Smooth muscle cell (in vitro differentiated cells): ENCODE measurements around the gene OBSCN. TPM values are rescaled to one million over a fixed set of nuclear protein-coding genes. Genes with fewer than 3 reads are reported as not detected.

ENCODE experiments used
- DNase-seq: peaks from one replicate; lab custom pipeline; 2025; ENCODE audit not compliant: unreplicated experiment; lab: John Stamatoyannopoulos, UW
- H2AFZ ChIP-seq: fragments of 200-600 bp; sonication (generic); 2 replicates; pipeline ENCODE4 v1.6.0; 2016; ENCODE audit warnings: antibody characterized with exemption, low read depth, mild to moderate bottlenecking
- H3F3A ChIP-seq: fragments of 200-600 bp; sonication (generic); 2 replicates; pipeline ENCODE4 v1.6.0; 2017; ENCODE audit warnings: antibody characterized with exemption, low read depth
- H3K27ac ChIP-seq: fragments of 200-600 bp; sonication (generic); 2 replicates; pipeline ENCODE4 v1.5.1; 2016; ENCODE audit warnings: low read depth, mild to moderate bottlenecking
- H3K27me3 ChIP-seq: fragments of 200-600 bp; sonication (generic); 2 replicates; pipeline ENCODE4 v1.6.1; 2016; ENCODE audit warnings: low read depth, mild to moderate bottlenecking
- H3K36me3 ChIP-seq: fragments of 200-600 bp; sonication (generic); 2 replicates; pipeline ENCODE4 v1.5.1; 2016; ENCODE audit warnings: low read depth
- H3K4me1 ChIP-seq: fragments of 200-600 bp; sonication (generic); 2 replicates; pipeline ENCODE4 v1.5.1; 2016; ENCODE audit warnings: low read depth
- H3K4me2 ChIP-seq: fragments of 200-600 bp; sonication (generic); 2 replicates; pipeline ENCODE4 v1.6.0; 2016; ENCODE audit warnings: mild to moderate bottlenecking
- H3K4me3 ChIP-seq: fragments of 200-600 bp; sonication (generic); 2 replicates; pipeline ENCODE4 v1.5.1; 2016; ENCODE audit warnings: mild to moderate bottlenecking
- H3K79me2 ChIP-seq: fragments of 200-600 bp; sonication (generic); 2 replicates; pipeline ENCODE4 v1.6.0; 2016; ENCODE audit warnings: low read depth, mild to moderate bottlenecking
- H3K9ac ChIP-seq: fragments of 200-600 bp; sonication (generic); 2 replicates; pipeline ENCODE4 v1.6.0; 2016; ENCODE audit warnings: low read depth
- H3K9me3 ChIP-seq: fragments of 200-600 bp; sonication (generic); replicated peaks from 2 replicates; pipeline ENCODE4 v1.5.1; 2016; ENCODE audit warnings: low read depth
- H4K20me1 ChIP-seq: fragments of 200-600 bp; sonication (generic); 2 replicates; pipeline ENCODE4 v1.6.0; 2016; ENCODE audit warnings: low read depth
- CTCF ChIP-seq: fragments of 200-600 bp; sonication (generic); IDR thresholded peaks from 2 replicates; pipeline ENCODE4 v1.5.1; 2017; ENCODE audit warnings: borderline replicate concordance, mild to moderate bottlenecking, antibody characterized with exemption; ENCODE audit not compliant: insufficient read depth, poor library complexity, severe bottlenecking
- WGBS: methylation state at CpG from one replicate; pipeline ENCODE4 v1.1.7; 2016; ENCODE audit warnings: low lambda C conversion rate; 5-methylcytosine and 5-hydroxymethylcytosine counted together
- polyA plus RNA-seq: library from polyadenylated mRNA; unstranded; fragments of >200 nt; fragmentation: Nextera tagmentation; extraction: Ambion mirVana; gene quantifications from 2 replicates; pipeline ENCODE4 v1.2.1, GENCODE V29; 2016
- total RNA-seq: library from RNA; depleted of rRNA; stranded (reverse); fragments of >200 nt; gene quantifications from 2 replicates; pipeline ENCODE4 v1.2.3, GENCODE V29; 2014

The OBSCN gene
- total and polyA plus RNA-seq, 2 experiments from 2014 or later: 3.8 to 10.6 TPM

DNA sequence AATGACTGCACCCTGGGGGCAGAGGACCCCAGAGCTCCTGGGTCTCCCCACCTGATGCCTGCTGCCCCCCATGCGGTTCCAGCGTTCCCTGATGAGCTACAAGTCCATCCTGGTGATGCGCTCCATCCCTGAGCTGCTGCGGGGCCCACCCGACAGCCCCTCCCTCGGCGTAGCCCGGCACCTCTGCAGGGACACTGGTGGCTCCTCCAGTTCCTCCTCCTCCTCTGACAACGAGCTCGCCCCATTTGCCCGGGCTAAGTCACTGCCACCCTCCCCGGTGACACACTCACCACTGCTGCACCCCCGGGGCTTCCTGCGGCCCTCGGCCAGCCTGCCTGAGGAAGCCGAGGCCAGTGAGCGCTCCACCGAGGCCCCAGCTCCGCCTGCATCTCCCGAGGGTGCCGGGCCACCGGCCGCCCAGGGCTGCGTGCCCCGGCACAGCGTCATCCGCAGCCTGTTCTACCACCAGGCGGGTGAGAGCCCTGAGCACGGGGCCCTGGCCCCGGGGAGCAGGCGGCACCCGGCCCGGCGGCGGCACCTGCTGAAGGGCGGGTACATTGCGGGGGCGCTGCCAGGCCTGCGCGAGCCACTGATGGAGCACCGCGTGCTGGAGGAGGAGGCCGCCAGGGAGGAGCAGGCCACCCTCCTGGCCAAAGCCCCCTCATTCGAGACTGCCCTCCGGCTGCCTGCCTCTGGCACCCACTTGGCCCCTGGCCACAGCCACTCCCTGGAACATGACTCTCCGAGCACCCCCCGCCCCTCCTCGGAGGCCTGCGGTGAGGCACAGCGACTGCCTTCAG lies 163.3 kb downstream of the OBSCN start:
- no peaks in the 10 kb centered on the region for H3K9me3 ChIP-seq
- no peaks in the 10 kb centered on the region for H3K4me1 ChIP-seq
- H3K79me2 ChIP-seq: no peaks in the 10 kb centered on the region
- H3K27ac ChIP-seq: no peak overlapping the region
- no peak for DNase-seq
- H3K4me2 ChIP-seq: no peak overlapping the region
- H4K20me1 ChIP-seq: no peaks in the 10 kb centered on the region
- 94% methylated on average over 50 of the region's 50 CpGs for WGBS
- TF ChIP-seq CTCF: no peak
- H3K27me3 ChIP-seq: no peaks in the 10 kb centered on the region
- H3F3A ChIP-seq: no peaks in the 10 kb centered on the region
- no peak overlapping the region for H3K9ac ChIP-seq
- no peak overlapping the region for H3K4me3 ChIP-seq
- H3K36me3 ChIP-seq: no peaks in the 10 kb centered on the region
- no peak overlapping the region for H2AFZ ChIP-seq

DNA sequence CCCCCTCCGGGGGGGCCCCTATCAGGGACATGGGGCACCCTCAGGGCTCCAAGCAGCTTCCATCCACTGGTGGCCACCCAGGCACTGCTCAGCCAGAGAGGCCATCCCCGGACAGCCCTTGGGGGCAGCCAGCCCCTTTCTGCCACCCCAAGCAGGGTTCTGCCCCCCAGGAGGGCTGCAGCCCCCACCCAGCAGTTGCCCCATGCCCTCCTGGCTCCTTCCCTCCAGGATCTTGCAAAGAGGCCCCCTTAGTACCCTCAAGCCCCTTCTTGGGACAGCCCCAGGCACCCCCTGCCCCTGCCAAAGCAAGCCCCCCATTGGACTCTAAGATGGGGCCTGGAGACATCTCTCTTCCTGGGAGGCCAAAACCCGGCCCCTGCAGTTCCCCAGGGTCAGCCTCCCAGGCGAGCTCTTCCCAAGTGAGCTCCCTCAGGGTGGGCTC lies 163.9 kb downstream of the OBSCN start:
- no peaks in the 10 kb centered on the region for H3K4me1 ChIP-seq
- H3K4me2 ChIP-seq: no peak overlapping the region
- no peaks in the 10 kb centered on the region for H3K36me3 ChIP-seq
- no peak overlapping the region for H2AFZ ChIP-seq
- H3F3A ChIP-seq: no peaks in the 10 kb centered on the region
- no peaks in the 10 kb centered on the region for H3K79me2 ChIP-seq
- H3K27ac ChIP-seq: no peak overlapping the region
- TF ChIP-seq CTCF: no peak
- H3K9me3 ChIP-seq: no peaks in the 10 kb centered on the region
- 78% methylated on average over 3 of the region's 4 CpGs for WGBS
- H3K4me3 ChIP-seq: no peak overlapping the region
- DNase-seq: no peak
- H3K9ac ChIP-seq: no peak overlapping the region
- no peaks in the 10 kb centered on the region for H3K27me3 ChIP-seq
- H4K20me1 ChIP-seq: no peaks in the 10 kb centered on the region

- no peak for TF ChIP-seq CTCF
- no peak overlapping the region for H3K4me2 ChIP-seq
- no peak overlapping the region for H2AFZ ChIP-seq
- H3F3A ChIP-seq: no peaks in the 10 kb centered on the region
- H3K36me3 ChIP-seq: no peaks in the 10 kb centered on the region
- H3K9me3 ChIP-seq: no peaks in the 10 kb centered on the region
- H3K79me2 ChIP-seq: no peaks in the 10 kb centered on the region
- no peak overlapping the region for H3K27ac ChIP-seq
- no peaks in the 10 kb centered on the region for H3K4me1 ChIP-seq
- 86% methylated on average over 34 of the region's 34 CpGs for WGBS
- no peaks in the 10 kb centered on the region for H3K27me3 ChIP-seq
- H4K20me1 ChIP-seq: no peaks in the 10 kb centered on the region
- H3K9ac ChIP-seq: no peak overlapping the region
- DNase-seq: no peak
- no peak overlapping the region for H3K4me3 ChIP-seq
Observed at GRCh38 chr1:228372183-228373003, 164.5 kb downstream of the OBSCN start.
